KMS-11 (cell line): ENCODE results near the gene GATA5.

Experiments
- H2AFZ ChIP-seq: fragments of 200-600 bp; sonication (generic); 2 replicates; pipeline ENCODE4 v1.6.1; 2016; ENCODE audit warnings: antibody characterized with exemption, mixed run types, low read depth
- H3K27ac ChIP-seq: fragments of 200-600 bp; sonication (generic); 2 replicates; pipeline ENCODE4 v1.6.1; 2016; ENCODE audit warnings: mild to moderate bottlenecking, mixed run types
- H3K27me3 ChIP-seq: fragments of 200-600 bp; sonication (generic); 2 replicates; pipeline ENCODE4 v1.6.1; 2017; ENCODE audit warnings: mild to moderate bottlenecking, low read depth, mixed run types, moderate library complexity; ENCODE audit not compliant: insufficient read depth
- H3K36me3 ChIP-seq: fragments of 200-600 bp; sonication (generic); 2 replicates; pipeline ENCODE4 v1.6.1; 2017; ENCODE audit warnings: mild to moderate bottlenecking, mixed run types; ENCODE audit not compliant: insufficient read depth
- H3K4me1 ChIP-seq: fragments of 200-600 bp; sonication (generic); 2 replicates; pipeline ENCODE4 v1.6.1; 2016; ENCODE audit warnings: mild to moderate bottlenecking, low read depth, mixed run types; ENCODE audit not compliant: poor library complexity, severe bottlenecking
- H3K4me2 ChIP-seq: fragments of 200-600 bp; sonication (generic); 2 replicates; pipeline ENCODE4 v1.7.0; 2016; ENCODE audit warnings: mild to moderate bottlenecking, mixed run types
- H3K4me3 ChIP-seq: fragments of 200-600 bp; sonication (generic); IDR thresholded peaks from 2 replicates; pipeline ENCODE4 v1.6.1; 2017; ENCODE audit warnings: low read depth, low read length, mixed read lengths; ENCODE audit not compliant: insufficient read depth
- H3K79me2 ChIP-seq: fragments of 200-600 bp; sonication (generic); 2 replicates; pipeline ENCODE4 v1.6.1; 2016; ENCODE audit warnings: low read depth, mixed run types; ENCODE audit not compliant: insufficient read depth
- H3K9ac ChIP-seq: fragments of 200-600 bp; sonication (generic); 2 replicates; pipeline ENCODE4 v1.6.1; 2016; ENCODE audit warnings: mild to moderate bottlenecking, mixed run types
- H4K20me1 ChIP-seq: fragments of 200-600 bp; sonication (generic); 2 replicates; pipeline ENCODE4 v1.6.1; 2016; ENCODE audit warnings: mild to moderate bottlenecking, mixed run types; ENCODE audit not compliant: insufficient read depth
- TF ChIP-seq, protein P1 (sequence below): fragments of 200-600 bp; sonication (generic); conservative IDR thresholded peaks from 2 replicates; pipeline ENCODE4 v1.6.1; 2017; ENCODE audit warnings: low read depth, mild to moderate bottlenecking, antibody characterized with exemption, low read length, moderate library complexity, mixed read lengths

The GATA5 gene

DNA sequence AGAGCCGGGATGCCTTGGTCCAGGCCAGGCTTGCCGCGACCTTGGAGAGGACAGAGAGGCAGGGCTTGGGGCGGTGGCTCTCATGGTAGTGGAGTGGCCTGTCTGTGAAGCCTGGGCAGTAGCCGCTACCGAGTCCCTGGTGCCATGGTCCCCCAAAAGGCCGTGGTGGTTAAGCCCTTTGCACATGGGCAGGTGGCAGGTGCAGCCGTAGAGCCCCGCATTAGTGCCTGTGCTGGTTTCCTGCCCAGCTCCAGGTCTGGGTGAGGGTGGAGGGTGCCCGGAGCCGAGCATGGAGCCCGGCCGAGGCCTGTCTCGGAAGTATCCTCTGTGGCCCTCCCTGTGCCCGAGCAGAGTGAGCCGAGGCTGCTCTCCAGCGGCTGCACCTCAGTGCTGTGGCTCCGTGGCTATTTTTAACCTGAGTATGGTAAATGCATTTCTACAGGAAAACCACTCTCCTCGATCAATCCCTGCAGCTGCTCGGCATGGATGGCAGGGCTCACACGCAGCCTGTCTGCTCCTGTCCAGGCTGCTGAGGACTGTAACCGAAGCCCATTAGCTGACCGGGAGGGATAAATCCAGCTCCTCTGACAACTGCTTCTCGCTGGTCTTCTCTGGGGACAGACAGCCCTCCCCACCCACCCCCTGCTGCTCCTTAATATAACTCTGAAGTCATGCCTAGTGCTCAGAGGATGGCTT lies 36.3 kb upstream of the GATA5 start:
- peaks cover 59% of the 10 kb centered on the region for H3K27me3 ChIP-seq
- H3K36me3 ChIP-seq = no peaks in the 10 kb centered on the region
- H2AFZ ChIP-seq = no peak overlapping the region
- no peak overlapping the region for H3K27ac ChIP-seq
- TF ChIP-seq, protein P1, sequence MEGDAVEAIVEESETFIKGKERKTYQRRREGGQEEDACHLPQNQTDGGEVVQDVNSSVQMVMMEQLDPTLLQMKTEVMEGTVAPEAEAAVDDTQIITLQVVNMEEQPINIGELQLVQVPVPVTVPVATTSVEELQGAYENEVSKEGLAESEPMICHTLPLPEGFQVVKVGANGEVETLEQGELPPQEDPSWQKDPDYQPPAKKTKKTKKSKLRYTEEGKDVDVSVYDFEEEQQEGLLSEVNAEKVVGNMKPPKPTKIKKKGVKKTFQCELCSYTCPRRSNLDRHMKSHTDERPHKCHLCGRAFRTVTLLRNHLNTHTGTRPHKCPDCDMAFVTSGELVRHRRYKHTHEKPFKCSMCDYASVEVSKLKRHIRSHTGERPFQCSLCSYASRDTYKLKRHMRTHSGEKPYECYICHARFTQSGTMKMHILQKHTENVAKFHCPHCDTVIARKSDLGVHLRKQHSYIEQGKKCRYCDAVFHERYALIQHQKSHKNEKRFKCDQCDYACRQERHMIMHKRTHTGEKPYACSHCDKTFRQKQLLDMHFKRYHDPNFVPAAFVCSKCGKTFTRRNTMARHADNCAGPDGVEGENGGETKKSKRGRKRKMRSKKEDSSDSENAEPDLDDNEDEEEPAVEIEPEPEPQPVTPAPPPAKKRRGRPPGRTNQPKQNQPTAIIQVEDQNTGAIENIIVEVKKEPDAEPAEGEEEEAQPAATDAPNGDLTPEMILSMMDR = no peak
- H3K4me1 ChIP-seq = no peaks in the 10 kb centered on the region
- H4K20me1 ChIP-seq = no peaks in the 10 kb centered on the region
- H3K4me3 ChIP-seq = no peak overlapping the region
- H3K4me2 ChIP-seq = no peak overlapping the region
- H3K9ac ChIP-seq = no peak overlapping the region
- no peaks in the 10 kb centered on the region for H3K79me2 ChIP-seq

DNA sequence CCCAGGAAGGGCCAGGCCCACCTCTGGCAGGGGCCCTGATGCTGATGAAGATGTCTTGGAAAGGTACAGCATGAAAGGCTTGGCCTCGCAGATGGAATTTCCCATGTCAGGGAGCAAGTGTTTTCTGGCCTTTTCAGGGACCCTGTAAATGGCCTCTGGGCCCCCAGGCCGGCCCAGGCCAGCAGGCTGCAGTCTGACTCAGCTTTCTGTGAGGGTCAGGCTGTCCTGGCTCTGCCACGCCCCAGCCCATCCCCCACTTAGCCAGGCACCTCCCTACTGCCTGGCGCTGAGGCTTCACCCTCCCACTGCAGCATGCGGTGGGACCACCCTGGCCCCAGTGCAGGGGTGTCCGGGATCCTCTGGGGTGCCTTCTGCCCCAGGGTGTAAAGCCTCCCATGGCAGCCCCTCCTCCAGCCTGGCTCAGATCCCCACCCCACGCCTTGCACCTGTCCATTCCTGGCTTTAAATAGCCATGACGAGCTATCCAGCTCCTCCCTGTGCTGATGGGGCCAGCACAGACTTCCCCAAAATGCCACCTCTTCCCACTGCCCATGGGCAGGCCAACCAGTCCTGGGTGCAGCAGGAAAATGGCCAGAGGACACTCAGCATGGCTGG lies 35.6 kb upstream of the GATA5 start:
- Histone ChIP-seq H3K79me2 (no peaks in the 10 kb centered on the region), H3K4me2 (no peak overlapping the region), H3K4me1 (no peaks in the 10 kb centered on the region), H3K27ac (no peak overlapping the region), H3K4me3 (no peak overlapping the region), H3K9ac (no peak overlapping the region), H4K20me1 (no peaks in the 10 kb centered on the region), H3K36me3 (no peaks in the 10 kb centered on the region), H2AFZ (no peak overlapping the region), H3K27me3 (peaks cover 53% of the 10 kb centered on the region)
- TF ChIP-seq, protein P1 = no peak

- Histone ChIP-seq H2AFZ (no peak overlapping the region), H3K79me2 (no peaks in the 10 kb centered on the region)
These were observed 32.9 kb upstream of the GATA5 start for GRCh38 chr20:62508641-62509051.

DNA sequence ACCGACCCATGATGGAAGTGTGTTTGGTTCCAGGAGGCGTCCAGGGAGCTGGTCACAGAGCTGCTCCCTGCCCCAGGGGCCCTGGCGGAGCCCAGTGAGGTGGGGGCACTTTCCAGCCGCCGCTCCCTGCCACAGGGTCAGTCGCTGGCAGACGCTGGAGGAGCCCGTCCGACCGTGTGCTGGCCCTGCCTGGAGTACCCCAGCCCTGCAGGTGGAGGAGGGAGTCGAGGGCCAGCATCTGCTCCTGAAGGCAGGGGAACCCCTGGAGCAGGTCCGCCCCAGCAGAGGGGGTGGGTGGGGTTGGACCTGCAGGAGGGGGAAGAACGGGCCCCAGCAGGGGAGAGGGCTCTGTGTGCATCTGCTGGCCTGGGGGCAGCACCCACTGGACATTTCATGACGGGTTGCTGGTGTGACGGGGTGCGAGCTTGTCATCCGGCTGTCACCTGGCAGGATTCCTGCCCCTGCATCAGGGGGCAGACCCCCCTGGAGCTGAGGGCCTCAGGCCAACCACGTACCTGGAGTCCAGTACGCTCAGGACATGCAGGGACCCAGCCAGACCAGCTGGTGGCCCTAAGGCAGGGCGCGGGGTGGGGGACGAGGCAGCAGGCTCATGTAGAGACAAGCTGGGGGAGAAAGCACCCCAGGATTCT lies 32.3 kb upstream of the GATA5 start:
- Histone ChIP-seq H2AFZ (no peak overlapping the region), H4K20me1 (no peaks in the 10 kb centered on the region), H3K36me3 (no peaks in the 10 kb centered on the region), H3K9ac (no peak overlapping the region), H3K4me2 (no peak overlapping the region), H3K79me2 (no peaks in the 10 kb centered on the region), H3K4me1 (no peaks in the 10 kb centered on the region), H3K27ac (no peak overlapping the region), H3K27me3 (peaks cover 46% of the 10 kb centered on the region), H3K4me3 (no peak overlapping the region)
- TF ChIP-seq, protein P1 = no peak

More at GRCh38 chr20:62508641-62509051, 32.9 kb upstream of the GATA5 start:
- Histone ChIP-seq H3K4me3 (no peak overlapping the region), H3K36me3 (no peaks in the 10 kb centered on the region), H3K4me1 (no peaks in the 10 kb centered on the region), H3K4me2 (no peak overlapping the region), H3K27ac (no peak overlapping the region), H3K9ac (no peak overlapping the region), H3K27me3 (peaks cover 47% of the 10 kb centered on the region), H4K20me1 (no peaks in the 10 kb centered on the region)
- TF ChIP-seq, protein P1 = no peak
